Measurements from ENCODE around the gene CNTFR.

GRCh38 chr9:34558364-34558763 is 31.2 kb downstream of the CNTFR start:
- TF ChIP-seq POLR2AphosphoS5 (IDR thresholded peaks at IDR 0.05) (no peak), CTCF (IDR thresholded peaks at IDR 0.05) (no peak), EP300 (IDR thresholded peaks at IDR 0.05) (no peak)
